Calu3 (cell line): ENCODE results near the gene FBXW2. TPM values are rescaled to one million over a fixed set of nuclear protein-coding genes. Genes with fewer than 3 reads are reported as not detected.
A peak's percentile ranks its signal among the peaks of the same experiment; 100 is the strongest.

Source experiments
- BruUV-seq: library from RNA; stranded (reverse); fragments of 400-500 nt; replicated peaks from 2 replicates; lab custom pipeline; 2021; lab: Mats Ljungman, UMichigan
- CTCF ChIA-PET: fragments of 300-600 bp; sonication (Branson Sonifier 250); formaldehyde crosslinking; loops from one replicate; lab custom pipeline; 2022; ENCODE audit warnings: antibody characterized with exemption; lab: Charles Lee
- DNase-seq: peaks from one replicate; pipeline ENCODE4 v3.0.0; 2022
- H3K27ac Mint-ChIP-seq: one replicate; pipeline ENCODE4 v1.8.0; 2022; ENCODE audit warnings: mixed read lengths; ENCODE audit not compliant: unreplicated experiment
- H3K27me3 Mint-ChIP-seq: one replicate; pipeline ENCODE4 v1.8.0; 2022; ENCODE audit warnings: mixed read lengths; ENCODE audit not compliant: unreplicated experiment
- H3K36me3 Mint-ChIP-seq: one replicate; pipeline ENCODE4 v1.8.0; 2022; ENCODE audit warnings: mild to moderate bottlenecking, moderate library complexity, mixed read lengths; ENCODE audit not compliant: insufficient read depth, unreplicated experiment
- H3K4me1 Mint-ChIP-seq: one replicate; pipeline ENCODE4 v1.8.0; 2022; ENCODE audit warnings: mild to moderate bottlenecking, low read depth, mixed read lengths; ENCODE audit not compliant: unreplicated experiment
- H3K4me3 Mint-ChIP-seq: one replicate; pipeline ENCODE4 v1.8.0; 2022; ENCODE audit warnings: mild to moderate bottlenecking, low read depth, moderate library complexity, mixed read lengths; ENCODE audit not compliant: unreplicated experiment
- H3K9me3 Mint-ChIP-seq: one replicate; pipeline ENCODE4 v1.8.0; 2022; ENCODE audit warnings: low read depth, mixed read lengths; ENCODE audit not compliant: unreplicated experiment
- intact Hi-C: fragments of 100-400 bp; cut with micrococcal nuclease; formaldehyde crosslinking; loops from one replicate; pipeline ENCODE4 v1.10.0; 2022; ENCODE audit not compliant: unreplicated experiment
- total RNA-seq: library from RNA; stranded (reverse); gene quantifications from 2 replicates; pipeline ENCODE4 v1.2.3, GENCODE V29; 2022
- TF ChIP-seq, protein P1 (sequence below): fragments of 200-600 bp; IDR thresholded peaks from one replicate; pipeline ENCODE4 v1.8.0; 2022; ENCODE audit warnings: antibody characterized with exemption; ENCODE audit not compliant: unreplicated experiment

The FBXW2 gene
- total RNA-seq, 1 experiment from 2014 or later = 44.8 TPM

- Mint-ChIP-seq H3K9me3 (no peaks in the 10 kb centered on the region), H3K4me1 (peaks cover 26% of the 10 kb centered on the region), H3K4me3 (no peak overlapping the region), H3K27ac (no peak overlapping the region), H3K36me3 (peaks cover 21% of the 10 kb centered on the region), H3K27me3 (no peaks in the 10 kb centered on the region)
- TF ChIP-seq, protein P1, sequence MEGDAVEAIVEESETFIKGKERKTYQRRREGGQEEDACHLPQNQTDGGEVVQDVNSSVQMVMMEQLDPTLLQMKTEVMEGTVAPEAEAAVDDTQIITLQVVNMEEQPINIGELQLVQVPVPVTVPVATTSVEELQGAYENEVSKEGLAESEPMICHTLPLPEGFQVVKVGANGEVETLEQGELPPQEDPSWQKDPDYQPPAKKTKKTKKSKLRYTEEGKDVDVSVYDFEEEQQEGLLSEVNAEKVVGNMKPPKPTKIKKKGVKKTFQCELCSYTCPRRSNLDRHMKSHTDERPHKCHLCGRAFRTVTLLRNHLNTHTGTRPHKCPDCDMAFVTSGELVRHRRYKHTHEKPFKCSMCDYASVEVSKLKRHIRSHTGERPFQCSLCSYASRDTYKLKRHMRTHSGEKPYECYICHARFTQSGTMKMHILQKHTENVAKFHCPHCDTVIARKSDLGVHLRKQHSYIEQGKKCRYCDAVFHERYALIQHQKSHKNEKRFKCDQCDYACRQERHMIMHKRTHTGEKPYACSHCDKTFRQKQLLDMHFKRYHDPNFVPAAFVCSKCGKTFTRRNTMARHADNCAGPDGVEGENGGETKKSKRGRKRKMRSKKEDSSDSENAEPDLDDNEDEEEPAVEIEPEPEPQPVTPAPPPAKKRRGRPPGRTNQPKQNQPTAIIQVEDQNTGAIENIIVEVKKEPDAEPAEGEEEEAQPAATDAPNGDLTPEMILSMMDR = no peak
- CTCF ChIA-PET = no interaction called here
- BruUV-seq = no TSS peak
- intact Hi-C loops = no loop called here
- DNase-seq = no peak
Measured at GRCh38 chr9:120715389-120715924, 77.8 kb downstream of the FBXW2 start.

DNA sequence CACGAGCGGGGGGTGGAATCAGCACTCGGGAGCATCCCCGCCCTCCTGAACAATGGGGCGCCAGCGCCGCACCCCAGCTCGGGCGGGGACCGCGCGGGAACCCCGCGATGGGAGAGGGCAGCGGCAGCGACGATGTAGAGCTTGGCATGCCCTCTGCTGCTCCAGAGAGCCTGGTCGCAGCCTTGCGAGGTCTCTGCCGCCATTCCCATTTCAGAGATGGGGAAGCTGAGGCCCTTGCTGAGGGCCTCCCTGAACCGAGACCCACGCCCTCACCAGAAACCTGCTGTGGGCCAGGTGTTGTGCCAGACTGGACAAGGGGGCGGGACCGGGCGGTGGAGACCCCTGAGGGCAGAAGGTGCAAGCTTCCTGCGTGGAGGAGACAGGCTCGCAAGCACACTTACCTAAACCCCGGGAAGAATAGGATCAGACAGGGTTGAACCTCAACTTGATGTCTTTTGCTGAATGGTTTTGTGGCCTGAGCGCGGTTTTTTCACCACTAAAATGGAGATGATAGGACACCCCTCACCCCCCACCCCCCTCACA, 78.3 kb downstream of the FBXW2 start:
- H3K27ac Mint-ChIP-seq = no peak overlapping the region
- CTCF ChIA-PET = no interaction called here
- H3K9me3 Mint-ChIP-seq = no peaks in the 10 kb centered on the region
- H3K36me3 Mint-ChIP-seq = peaks cover 21% of the 10 kb centered on the region
- BruUV-seq = no TSS peak
- intact Hi-C loops = no loop called here
- no peaks in the 10 kb centered on the region for H3K27me3 Mint-ChIP-seq
- no peak for DNase-seq
- peak overlapping the region; percentile 87 for H3K4me3 Mint-ChIP-seq
- H3K4me1 Mint-ChIP-seq = peaks cover 26% of the 10 kb centered on the region
- TF ChIP-seq, protein P1 = no peak

DNA sequence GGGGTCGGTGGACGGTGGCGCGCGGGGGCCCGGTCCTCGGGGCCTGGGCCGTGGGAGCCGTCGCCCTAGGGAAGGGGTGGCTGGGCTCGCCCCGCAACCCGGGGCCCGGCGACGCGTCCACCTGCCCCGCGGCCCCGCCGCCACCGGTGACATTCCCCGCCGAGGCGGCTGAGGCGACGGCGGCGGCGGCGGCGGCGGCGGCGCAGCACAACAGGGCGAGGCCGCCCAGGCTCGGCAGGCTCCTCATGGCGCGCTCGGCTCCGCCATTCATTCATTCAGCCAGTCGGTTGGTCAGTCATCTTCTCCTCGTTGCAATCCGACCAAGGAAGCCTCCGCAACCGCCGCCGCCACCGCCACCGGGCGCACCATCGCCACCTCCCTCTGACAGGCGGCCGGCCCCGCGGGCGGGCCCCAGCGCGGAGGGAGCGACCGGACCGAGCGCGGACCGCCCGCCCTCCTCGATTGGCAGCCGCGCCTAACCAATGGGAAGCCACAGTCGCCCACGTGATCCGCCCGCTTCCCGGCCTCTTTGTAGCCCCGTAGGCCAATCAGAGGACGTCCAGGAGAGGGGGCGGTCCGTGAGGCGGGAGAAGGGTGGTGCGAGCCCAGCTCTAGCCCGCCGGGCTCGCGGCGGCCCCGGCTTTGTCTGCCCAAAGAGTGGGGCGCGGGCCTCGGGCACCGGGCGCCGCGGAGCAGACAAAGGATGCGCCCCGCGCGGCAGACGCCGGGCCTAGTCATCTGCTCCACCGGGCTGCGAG, 78.9 kb downstream of the FBXW2 start, which contains the start of gene MEGF9:
MEGF9 (minus strand) TSS at position 383 of the 758 bp plus-strand sequence; CDS start at position 271, 112 bp downstream.
- TF ChIP-seq, protein P1 = no peak
- H3K27ac Mint-ChIP-seq = peak within 1 kb of the TSS; percentile 58
- BruUV-seq = no TSS peak
- peaks cover 26% of the 10 kb centered on the region for H3K4me1 Mint-ChIP-seq
- intact Hi-C loops = no loop called here
- H3K36me3 Mint-ChIP-seq = peaks cover 21% of the 10 kb centered on the region
- H3K4me3 Mint-ChIP-seq = peak within 1 kb of the TSS; percentile 87
- no peaks in the 10 kb centered on the region for H3K27me3 Mint-ChIP-seq
- peak; percentile 94 for DNase-seq
- H3K9me3 Mint-ChIP-seq = no peaks in the 10 kb centered on the region
- CTCF ChIA-PET = interaction anchor here (0.6 kb wide), 1 partner anchor 912 kb away, joined by 4 read pairs; no protein-coding TSS in a partner anchor

GRCh38 chr9:120713257-120714087, 79.7 kb downstream of the FBXW2 start:
- CTCF ChIA-PET = interaction anchor here (1.0 to 2.8 kb wide), 2 partner anchors 17 to 94 kb away, joined by 4 to 7 read pairs; no protein-coding TSS in a partner anchor
- DNase-seq = peak; percentile 15
- Mint-ChIP-seq H3K27ac (peak overlapping the region; percentile 58), H3K9me3 (no peaks in the 10 kb centered on the region), H3K4me1 (peaks cover 26% of the 10 kb centered on the region), H3K36me3 (peaks cover 21% of the 10 kb centered on the region), H3K4me3 (peak overlapping the region; percentile 87), H3K27me3 (no peaks in the 10 kb centered on the region)
- no TSS peak for BruUV-seq
- intact Hi-C loops = no loop called here
- TF ChIP-seq, protein P1 = no peak
